HG03457 (cell line): ENCODE measurements around the gene BHLHE41.

Experiments used
- ATAC-seq: cut with Tn5 transposase; IDR thresholded peaks from one replicate; pipeline ENCODE4 v1.9.1; 2021; ENCODE audit warnings: moderate number of reproducible peaks; ENCODE audit not compliant: unreplicated experiment

Gene BHLHE41

GRCh38 chr12:26135010-26135420 lies 10.2 kb upstream of the BHLHE41 start:
- ATAC-seq = no peak

DNA sequence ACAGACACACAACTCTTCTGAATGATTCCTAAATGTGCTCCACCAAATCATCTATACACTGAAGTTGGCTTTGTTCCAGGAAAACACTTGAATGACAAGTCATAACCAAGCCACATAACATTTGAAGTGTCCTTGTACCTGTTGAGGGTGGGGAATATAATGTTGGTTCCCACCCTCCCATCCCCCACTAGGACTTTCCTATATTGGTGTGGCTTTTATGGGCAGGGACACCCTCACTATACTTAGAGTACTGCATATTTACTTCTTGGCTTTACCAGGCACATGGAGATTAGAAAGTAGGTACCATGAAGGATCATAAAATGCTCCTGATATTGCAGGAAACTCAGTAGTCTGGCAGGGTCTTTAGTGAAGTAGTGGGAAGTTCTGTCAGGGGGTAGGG lies 9.7 kb upstream of the BHLHE41 start:
- ATAC-seq = no peak

DNA sequence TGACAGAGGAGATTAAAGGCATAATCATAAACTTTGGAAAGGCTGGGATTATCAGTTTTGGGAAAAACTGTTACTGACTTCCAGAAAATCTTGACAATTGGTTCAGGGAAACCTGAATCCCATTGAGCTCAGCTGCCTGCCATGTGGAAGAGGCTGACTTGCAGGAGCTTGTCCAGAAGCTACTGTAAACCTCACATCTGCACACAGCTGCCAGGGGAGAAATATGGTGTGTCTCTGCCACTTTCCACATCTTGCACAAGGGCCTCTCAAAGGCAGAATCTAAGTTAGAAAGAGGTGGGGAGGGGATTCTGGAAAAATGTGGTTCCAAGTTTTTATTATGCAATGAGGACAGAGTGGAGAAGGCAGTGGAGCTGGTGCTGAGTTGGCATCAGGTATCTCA lies 8.7 kb upstream of the BHLHE41 start:
- ATAC-seq = no peak

DNA sequence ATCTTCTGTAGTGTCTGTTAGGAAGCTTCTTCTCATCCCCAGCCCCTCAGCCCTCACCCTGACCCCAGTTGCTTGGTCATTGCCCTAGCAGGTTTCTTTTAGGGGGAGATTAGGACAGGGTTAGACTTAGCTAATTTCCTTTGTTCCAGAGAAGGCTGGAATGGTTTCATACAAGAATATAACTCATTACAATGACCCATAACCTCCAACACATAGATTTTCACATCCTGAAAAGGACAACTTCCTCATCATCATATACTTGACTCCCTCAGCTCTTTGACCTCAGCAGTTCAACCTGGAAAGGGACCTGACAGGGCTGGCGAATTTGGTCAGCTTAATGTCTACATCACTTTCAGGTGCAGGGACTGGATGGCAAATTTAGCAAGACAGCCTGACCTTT lies 8.0 kb upstream of the BHLHE41 start:
- no peak for ATAC-seq

DNA sequence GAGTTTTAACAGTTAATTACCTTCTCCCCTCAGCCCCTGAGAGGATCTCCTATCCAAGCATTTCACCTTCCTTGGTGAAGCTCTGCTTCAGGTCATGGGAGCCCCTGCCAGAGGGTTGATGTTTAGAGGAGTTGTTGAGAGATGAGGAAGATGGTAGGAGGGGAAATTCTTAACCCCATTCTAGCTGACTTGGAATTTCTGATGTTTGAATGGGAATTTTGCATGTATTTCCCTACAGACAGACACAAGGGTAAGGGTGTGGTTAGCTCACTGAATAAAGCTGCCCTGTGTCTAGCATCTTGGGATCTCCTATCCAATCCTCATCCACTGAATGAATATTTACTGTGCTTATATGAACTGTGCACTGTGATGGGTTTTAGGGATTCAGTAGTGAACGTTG lies 7.1 kb upstream of the BHLHE41 start:
- ATAC-seq = no peak

DNA sequence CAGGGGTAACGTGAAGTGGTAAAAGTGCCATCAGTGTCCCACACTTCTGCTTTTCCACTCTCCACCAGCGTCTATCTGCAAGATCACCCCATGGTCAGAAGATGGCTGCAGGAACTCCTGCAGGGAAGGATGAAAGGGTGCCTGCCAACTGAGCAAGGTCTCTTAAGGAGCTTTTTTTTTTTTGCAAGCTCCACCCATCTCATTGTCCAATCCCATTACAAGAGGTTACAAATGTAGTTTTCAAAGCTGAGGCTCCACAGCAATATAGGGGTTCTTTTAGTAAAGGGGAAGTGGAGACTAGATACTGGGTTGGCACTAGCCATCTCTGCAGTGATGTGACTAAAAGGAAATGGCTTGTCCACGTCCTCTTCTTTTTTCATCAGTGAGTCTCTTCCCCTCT lies 5.9 kb upstream of the BHLHE41 start:
- no peak for ATAC-seq

GRCh38 chr12:26128168-26128567 lies 3.3 kb upstream of the BHLHE41 start:
- no peak for ATAC-seq

DNA sequence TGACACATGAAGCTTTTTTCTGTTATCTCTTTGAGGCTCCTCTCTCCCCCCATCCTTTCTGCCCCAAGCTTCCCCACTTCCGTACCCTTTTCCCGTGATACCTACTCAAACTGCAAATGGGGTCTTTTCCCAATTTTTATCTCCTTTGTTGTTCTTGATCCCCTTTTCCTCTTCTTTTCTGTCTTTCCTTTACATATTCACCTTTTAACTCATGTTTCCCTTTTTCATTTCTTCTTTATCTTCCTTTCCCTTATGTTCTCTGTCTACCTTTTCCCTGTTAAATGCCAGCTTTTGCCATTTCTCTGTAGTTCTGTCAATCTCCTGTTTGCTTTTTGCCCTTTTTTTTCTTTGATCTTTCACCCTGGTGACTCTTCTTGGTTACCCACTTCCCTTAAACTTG lies 2.6 kb upstream of the BHLHE41 start:
- no peak for ATAC-seq

GRCh38 chr12:26126340-26127284 lies 1.8 kb upstream of the BHLHE41 start:
- no peak for ATAC-seq

GRCh38 chr12:26125400-26126339 lies 833 bp upstream of the BHLHE41 start:
- no peak for ATAC-seq

DNA sequence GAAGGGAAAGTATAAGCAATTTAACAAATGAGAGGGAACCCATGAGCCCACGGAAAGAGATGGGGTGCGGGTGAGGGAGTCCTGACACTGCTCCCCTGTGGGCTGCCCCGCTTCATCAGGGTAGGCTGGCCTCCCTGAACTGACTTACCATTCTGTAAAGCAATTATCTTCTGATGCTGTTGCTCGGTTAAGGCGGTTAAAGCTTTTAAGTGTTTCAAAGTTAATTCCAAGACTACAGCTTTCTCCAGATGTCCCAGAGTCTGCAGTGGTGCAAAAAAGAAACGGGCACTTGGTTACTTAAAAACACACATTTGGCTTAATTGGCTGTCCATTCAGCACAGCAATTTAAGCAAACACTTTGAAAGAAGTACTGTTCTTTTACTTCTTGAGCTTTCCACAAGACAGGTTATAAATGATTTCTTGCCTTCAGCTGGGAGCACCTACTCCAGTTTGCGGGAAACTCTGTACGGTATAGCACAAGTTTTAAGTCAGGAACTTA lies 1.3 kb downstream of the BHLHE41 start:
- no peak for ATAC-seq

GRCh38 chr12:26122681-26123481 lies 2.0 kb downstream of the BHLHE41 start:
- no peak for ATAC-seq

- no peak for ATAC-seq
These were observed 2.7 kb downstream of the BHLHE41 start for GRCh38 chr12:26122061-26122680.

GRCh38 chr12:26121323-26122060 lies 3.3 kb downstream of the BHLHE41 start:
- no peak for ATAC-seq

- ATAC-seq = no peak
These were observed 4.1 kb downstream of the BHLHE41 start for GRCh38 chr12:26120561-26121274.

DNA sequence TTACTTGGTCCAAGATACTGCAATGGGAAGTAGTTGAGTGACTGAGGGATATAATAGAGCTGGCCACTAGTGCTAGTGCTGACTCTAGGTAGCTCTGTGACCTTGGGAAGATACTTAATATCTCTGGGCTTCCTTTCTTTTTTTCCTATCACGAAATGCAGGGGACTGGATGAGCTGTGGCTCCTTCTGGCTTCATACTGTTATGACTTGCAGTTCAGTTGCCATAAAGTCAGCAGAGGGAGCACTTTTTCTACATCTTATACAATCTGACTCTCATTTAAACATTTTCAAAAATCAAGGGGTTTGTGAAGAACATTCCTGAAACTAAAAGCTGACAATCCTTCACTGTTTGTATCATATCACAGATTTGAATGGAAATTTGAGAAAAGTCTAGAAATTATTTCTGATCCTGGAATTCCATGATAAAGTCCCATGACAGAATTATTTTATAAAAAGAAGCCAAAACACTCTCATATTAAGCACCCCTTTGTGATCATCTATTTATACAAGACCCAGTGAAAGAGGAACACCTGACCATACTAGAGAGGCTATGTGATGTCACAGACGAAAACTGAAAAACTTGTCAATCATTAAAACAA lies 5.3 kb downstream of the BHLHE41 start:
- ATAC-seq = no peak

- no peak for ATAC-seq
These were observed 6.5 kb downstream of the BHLHE41 start for GRCh38 chr12:26118308-26118707.
